ENCODE data around the gene SLC4A1AP.
A peak's percentile ranks its signal among the peaks of the same experiment; 100 is the strongest.

SLC4A1AP gene

DNA sequence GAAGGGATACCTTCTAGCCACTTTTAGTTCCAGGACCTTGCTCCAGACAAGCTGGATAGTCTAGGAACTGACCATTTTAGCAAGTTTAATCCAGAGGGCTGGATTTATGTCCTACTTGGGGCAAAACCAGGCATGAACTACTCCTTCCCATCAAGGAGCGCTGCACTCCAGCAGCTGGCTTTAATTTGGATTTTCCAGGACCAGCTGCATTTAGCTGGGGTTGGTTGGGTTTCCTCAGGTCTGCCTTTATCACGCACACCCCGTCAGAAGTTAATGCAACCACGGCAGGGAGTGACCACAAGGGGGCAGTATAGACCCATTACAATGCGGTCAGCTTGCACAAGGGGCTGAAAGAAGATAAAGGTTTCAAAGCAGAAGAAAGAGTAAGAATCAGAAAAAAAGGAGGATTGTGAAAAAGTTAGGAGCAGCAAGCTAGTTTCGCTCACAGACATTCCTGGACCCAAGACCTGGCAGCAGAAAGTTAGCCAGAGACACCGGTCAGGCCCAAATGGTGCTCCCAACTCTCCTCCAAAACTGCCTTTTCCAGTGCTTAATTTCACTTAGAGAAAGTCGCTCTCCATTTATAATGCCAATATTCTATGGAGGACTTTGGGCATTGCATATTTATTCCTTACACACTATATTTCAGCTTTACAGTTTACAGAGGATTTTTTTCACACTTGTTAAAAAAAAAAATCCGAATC is 40.1 kb downstream of the SLC4A1AP start:
- peak; percentile 87 for DNase-seq (ENCODE audit: low spot score)

DNA sequence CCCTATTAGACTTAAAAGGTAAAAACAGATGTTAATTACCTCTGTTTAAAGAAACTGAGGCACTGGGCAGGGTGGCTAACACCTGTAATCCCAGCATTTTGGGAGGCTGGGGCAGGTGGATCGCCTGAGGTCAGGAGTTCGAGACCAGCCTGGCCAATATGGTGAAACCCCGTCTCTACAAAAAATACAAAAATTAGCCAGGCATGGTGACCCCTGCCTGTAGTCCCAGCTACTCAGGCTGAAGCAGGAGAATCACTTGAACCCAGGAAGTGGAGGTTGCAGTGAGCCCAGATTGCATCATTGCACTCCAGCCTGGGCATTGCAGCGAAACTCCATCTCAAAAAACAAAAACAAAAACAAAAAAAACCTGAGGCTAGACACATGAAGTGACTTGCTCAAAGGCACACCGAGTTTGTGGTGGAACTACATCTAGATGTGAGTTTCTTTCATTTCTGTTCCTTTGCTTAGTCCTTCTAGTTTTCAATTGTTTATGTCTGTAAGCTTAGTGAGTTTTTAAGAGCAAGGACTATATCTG is 40.7 kb downstream of the SLC4A1AP start:
- no peak for DNase-seq (ENCODE audit: low spot score)

GRCh38 chr2:27705851-27706622 is 42.3 kb downstream of the SLC4A1AP start:
- no peak for DNase-seq (ENCODE audit: low spot score)

DNA sequence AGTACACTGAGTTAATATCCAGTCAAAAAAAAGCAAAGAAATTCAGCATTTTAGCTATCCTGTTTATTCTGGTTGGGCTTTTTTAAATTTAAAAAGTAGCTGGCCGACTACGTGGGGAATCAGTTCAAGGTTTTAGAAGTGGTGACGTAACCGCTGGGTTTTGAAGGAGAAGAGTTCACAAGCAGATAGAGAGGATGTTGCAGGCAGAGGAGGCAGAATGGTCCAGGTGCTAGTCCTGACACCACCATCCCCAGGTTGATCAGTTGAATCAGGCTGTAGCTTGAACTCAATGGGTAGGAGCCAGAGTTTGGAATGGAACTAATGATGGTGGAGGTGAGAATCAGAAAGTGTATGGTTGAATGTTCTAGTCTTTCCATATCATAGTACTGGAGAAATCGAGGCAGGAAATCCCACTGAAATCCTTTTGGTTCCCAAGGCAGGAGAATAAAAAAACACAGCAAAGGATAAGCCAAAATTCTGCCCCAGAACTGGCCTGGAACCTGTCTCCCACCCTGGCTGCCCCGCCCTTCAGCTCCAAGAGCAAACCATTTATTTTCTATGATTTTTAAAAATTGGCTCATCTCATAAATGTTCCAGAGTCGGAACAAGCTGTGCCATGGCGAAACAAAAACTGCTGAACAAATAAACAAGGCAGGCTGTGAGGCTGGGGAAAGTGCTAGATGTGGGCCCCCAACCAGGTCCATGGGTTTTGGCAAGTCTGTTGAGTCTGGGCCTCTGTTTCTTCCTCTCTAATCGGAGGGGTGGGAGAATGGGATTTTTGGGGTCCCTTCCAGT is 44.0 kb downstream of the SLC4A1AP start:
- DNase-seq (ENCODE audit: low spot score), result no peak

GRCh38 chr2:27708257-27708654 is 44.6 kb downstream of the SLC4A1AP start:
- no peak for DNase-seq (ENCODE audit: low spot score)

GRCh38 chr2:27708666-27709065 is 45.0 kb downstream of the SLC4A1AP start:
- no peak for DNase-seq (ENCODE audit: low spot score)

- no peak for DNase-seq (ENCODE audit: low spot score)
Observed at GRCh38 chr2:27709326-27709725, 45.6 kb downstream of the SLC4A1AP start.

- no peak for DNase-seq (ENCODE audit: low spot score)
Observed at GRCh38 chr2:27709960-27710575, 46.4 kb downstream of the SLC4A1AP start.

- no peak for DNase-seq (ENCODE audit: low spot score)
Observed at GRCh38 chr2:27710640-27711430, 47.1 kb downstream of the SLC4A1AP start.

GRCh38 chr2:27711804-27712203 is 48.1 kb downstream of the SLC4A1AP start:
- no peak for DNase-seq (ENCODE audit: low spot score)

DNA sequence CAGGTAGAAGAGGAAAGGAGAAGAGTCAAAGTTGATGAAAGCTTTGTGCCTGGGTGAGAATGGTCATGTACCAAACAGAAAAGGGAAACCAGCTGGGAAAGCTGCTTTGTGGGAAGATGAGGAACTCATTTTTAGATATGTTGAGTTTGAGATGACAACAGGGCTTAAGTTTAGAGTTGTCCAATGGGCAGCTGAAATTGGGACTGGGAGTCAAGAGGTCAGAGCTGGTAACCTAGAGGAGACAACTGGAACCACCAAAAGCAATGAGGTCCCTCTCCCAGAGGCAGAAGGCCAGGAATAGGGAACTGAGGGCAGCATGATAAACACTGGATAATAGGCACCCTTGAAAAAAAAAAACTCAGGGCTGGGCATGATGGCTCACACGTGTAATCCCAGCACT is 48.8 kb downstream of the SLC4A1AP start:
- DNase-seq (ENCODE audit: low spot score), result no peak

DNA sequence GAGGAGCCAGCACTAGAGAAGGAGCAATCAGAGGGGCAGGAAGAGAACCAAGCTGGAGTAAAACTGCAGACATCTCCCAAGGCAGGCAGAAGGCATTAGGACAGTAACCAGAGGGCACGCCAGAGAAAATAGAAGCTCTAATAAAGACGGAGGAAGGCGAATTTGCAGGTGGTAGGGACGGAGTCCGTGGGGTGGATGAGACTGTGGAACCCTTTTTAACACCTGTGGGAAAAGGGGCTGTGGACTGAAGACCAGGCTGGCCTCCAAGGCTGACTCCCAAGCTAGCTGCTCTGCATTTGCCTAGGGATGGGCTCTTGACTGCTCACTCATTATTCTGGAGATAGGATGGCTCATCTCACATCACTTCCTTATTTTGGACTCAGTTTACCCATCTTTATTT is 49.5 kb downstream of the SLC4A1AP start:
- no peak for DNase-seq (ENCODE audit: low spot score)

DNA sequence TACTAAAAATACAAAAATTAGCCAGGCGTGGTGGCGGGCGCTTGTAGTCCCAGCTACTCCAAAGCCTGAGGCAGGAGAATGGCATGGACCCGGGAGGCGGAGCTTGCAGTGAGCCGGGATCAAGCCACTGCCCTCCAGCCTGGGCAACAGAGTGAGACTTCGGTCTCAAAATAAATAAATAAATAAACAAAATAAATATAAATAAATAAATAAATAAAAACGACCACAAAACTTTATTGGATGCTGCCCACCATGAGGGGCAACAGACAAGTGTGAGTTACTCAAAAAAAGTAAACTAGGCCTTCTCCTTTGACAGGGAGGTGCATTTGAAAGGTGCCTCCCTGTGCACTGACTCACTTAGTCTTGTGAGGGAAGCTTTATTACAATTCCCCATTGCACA is 50.4 kb downstream of the SLC4A1AP start:
- no peak for DNase-seq (ENCODE audit: low spot score)

- DNase-seq (ENCODE audit: low spot score), result no peak
Observed at GRCh38 chr2:27714851-27715291, 51.2 kb downstream of the SLC4A1AP start.

DNA sequence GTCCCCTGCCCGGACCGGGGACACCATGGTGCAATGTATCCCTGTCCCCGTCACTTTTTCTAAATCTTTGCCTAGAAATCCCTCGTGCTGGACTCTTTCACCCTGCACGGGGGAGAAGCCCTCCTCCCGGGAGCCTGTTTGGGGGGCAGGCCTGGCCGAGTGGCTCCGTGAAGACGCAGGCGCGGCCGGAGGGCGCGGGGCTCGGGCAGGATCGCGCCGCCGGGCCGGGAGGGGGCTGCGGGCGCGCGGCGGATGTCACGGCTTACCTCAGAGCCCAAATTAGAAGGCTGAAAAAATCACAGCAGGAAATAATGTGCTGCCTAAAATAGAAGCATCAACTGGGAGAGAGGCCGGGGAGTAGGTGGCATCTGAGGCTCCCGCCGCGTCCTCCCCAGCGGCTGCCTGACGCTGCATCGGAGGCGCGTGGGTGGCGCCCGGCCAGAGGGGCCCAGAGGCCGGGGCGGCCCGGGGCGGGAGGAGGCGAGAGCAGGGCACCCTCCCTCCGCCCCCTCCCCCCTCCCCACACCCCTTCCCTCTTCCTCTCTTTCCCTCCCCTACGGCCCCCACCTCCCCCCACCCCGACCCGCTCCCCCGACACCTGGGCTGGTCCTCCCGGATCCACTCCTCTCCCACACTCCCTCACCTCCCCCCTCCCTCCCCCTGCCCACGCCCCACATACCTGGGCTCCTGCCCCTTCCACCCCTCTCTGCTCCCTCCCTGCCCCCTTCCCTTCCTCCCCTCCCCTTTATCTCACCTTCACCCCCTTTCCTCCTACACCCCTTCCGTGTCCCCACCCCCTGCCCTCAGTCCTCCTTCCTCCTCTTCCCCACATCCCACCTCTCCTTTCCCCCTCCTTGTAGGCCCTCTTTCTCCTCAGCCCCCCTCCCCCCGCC is 51.9 kb downstream of the SLC4A1AP start:
- DNase-seq (ENCODE audit: low spot score), result peak; percentile 51

- no peak for DNase-seq (ENCODE audit: low spot score)
Observed at GRCh38 chr2:27716301-27717069, 52.8 kb downstream of the SLC4A1AP start.

DNA sequence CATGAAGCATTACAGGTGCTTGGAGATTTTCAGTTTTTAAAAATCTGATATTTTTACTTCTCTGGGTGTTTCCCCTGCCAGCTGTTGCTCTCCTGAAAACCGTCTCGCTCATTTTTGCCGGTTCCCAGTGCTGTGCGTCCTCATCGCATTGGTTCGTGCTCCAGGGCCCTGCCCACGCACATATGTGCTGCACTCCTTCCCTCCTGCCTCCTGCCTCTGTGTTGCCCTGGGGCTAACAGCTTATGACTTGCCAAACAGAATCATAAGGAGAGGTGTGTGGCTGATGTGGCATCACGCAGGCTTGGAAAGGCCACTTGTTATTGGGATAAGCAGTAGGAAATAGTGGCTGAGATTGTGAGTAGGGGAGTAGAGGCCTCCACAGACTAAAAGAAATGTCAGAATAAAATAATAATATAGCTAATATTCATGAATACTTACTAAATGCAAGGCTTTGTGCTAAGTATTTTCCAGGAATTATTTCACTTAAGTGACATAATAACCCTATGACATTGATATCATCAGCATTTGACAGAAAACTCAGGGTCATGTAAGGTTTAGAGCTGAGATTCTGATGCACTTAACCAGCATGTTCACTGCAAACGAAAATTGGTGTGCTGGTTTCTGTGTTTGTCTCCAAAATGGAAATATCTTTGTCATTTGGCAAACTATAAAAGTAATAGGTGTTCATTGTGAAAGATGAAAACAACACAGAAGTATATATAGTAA is 53.5 kb downstream of the SLC4A1AP start:
- peak; percentile 27 for DNase-seq (ENCODE audit: low spot score)

DNA sequence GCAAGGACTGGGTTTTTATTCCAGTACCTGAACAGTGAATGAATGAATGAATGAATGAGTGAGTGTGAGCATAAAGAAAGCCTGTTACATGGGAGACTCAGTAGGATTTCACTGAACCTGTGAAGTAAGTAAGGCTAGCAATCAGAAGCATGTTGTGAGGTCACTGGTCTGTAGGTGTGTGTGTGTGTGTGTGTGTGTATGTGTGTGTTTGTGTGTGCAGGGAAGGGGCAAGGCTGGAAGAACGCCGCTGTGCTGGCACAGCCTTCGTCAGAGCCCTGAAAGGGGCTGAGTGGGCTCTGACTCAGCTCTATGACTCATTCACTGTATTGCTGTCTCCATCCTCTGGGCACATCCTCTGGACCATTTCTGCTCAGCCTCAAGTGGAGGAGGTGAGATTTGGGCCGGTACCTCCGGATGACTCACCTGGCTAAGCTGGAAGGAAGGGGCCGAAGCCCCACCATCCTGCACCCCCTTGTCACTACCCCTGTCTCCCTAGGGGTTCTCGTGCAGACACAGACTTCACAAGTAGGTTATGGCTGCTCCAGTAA is 56.4 kb downstream of the SLC4A1AP start:
- no peak for DNase-seq (ENCODE audit: low spot score)
